Fibroblast of villous mesenchyme (primary cell): Measurements from ENCODE around the gene METTL6. TPM values are rescaled to one million over a fixed set of nuclear protein-coding genes. Genes with fewer than 3 reads are reported as not detected.

Experiments used
- DNase-seq: peaks from one replicate; pipeline ENCODE4 v3.0.0-alpha.2; 2010; ENCODE audit warnings: low read depth
- H3K4me3 ChIP-seq: 2 replicates; pipeline ENCODE4 v1.5.1; 2011; ENCODE audit warnings: low read depth, mild to moderate bottlenecking, low read length
- total RNA-seq: library from RNA; depleted of rRNA; stranded (reverse); fragments of >200 nt; gene quantifications from 2 replicates; pipeline ENCODE4 v1.2.3, GENCODE V29; 2012
- TF ChIP-seq, protein P1 (sequence below): IDR thresholded peaks from 2 replicates; pipeline ENCODE4 v1.5.1; 2012; ENCODE audit warnings: low read depth, mild to moderate bottlenecking, low read length; ENCODE audit not compliant: insufficient read depth

The METTL6 gene
- total RNA-seq, 1 donor, result 46.2 TPM

- no peak for DNase-seq
- no peak overlapping the region for H3K4me3 ChIP-seq
- TF ChIP-seq, protein P1, sequence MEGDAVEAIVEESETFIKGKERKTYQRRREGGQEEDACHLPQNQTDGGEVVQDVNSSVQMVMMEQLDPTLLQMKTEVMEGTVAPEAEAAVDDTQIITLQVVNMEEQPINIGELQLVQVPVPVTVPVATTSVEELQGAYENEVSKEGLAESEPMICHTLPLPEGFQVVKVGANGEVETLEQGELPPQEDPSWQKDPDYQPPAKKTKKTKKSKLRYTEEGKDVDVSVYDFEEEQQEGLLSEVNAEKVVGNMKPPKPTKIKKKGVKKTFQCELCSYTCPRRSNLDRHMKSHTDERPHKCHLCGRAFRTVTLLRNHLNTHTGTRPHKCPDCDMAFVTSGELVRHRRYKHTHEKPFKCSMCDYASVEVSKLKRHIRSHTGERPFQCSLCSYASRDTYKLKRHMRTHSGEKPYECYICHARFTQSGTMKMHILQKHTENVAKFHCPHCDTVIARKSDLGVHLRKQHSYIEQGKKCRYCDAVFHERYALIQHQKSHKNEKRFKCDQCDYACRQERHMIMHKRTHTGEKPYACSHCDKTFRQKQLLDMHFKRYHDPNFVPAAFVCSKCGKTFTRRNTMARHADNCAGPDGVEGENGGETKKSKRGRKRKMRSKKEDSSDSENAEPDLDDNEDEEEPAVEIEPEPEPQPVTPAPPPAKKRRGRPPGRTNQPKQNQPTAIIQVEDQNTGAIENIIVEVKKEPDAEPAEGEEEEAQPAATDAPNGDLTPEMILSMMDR, result no peak
Observed at GRCh38 chr3:15384510-15385237, 42.7 kb downstream of the METTL6 start.

GRCh38 chr3:15382405-15382923 lies 44.9 kb downstream of the METTL6 start:
- H3K4me3 ChIP-seq, result no peak overlapping the region
- DNase-seq, result no peak

DNA sequence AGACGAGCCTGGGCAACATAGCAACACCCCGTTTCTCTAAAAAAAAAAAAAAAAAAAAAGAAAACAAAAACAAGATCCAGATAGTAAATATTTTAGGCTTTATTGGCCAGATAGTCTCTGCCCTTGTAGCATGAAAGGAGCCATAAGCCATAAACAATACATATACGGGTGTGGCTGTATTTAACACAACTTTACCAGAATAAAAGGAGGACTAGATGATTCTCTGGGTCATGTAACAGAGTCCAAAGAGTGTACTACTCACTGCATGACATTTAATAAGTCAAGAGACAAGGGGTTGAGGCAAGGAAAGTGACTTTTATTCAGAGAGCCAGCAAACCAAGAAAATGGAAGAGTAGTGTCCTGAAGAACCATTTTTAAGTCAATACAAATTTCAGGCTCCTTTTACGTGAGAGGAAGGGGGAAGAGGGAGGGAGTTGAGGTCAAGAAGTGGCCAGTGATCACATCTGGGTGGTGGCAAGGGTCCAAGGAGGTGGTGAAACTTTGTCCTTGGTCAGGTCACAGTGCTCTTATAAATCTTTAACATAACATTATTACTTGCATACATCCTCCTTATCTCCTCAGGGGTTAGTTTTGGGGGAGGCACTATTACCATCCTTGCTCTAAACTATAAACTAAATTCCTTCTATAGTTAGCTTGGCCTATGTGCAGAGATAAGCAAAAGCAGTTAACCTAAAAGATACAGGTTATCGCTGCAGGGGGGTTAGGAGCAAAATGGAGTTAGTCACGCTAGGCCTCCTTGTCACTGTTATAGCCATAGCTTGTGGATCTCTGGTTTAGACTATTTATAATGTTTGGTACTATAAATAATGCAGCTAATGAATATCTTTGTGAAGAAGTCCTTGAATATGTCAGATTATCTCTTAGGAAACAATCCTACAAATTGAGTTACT lies 46.1 kb downstream of the METTL6 start:
- DNase-seq, result peak; percentile 30
- TF ChIP-seq, protein P1, result no peak
- H3K4me3 ChIP-seq, result no peak overlapping the region

More at GRCh38 chr3:15382405-15382923, 44.9 kb downstream of the METTL6 start:
- TF ChIP-seq, protein P1, result no peak

- no peak overlapping the region for H3K4me3 ChIP-seq
- peak; percentile 94 for DNase-seq
- TF ChIP-seq, protein P1, result peak; percentile 82
Observed at GRCh38 chr3:15377961-15378791, 49.2 kb downstream of the METTL6 start.

DNA sequence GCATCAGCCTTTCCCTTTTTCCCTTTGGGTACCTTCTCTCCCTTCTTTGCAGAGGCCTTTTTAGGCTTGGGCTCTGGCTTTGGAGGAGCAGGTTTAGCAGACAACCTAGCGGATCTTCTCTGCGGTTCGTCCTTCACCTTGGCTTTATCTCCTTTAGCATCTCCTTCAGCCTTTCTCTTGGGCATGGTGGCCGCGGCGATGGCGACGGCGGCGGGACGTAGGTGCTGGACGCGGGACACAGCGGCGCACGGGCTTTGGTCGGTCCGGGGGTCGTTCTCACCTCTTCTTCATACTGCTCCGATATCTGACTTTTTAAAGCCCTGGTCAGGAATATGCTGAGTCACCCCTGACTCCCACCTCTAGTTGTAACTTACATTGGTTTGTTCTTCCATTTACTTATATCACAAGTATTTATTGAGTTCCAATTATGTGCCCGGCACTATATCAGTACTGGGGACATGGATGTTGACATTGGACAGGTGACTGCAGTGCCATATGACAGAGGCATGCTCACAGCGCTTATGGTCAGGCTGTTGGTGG lies 51.8 kb downstream of the METTL6 start:
- DNase-seq, result no peak
- no peak overlapping the region for H3K4me3 ChIP-seq
- TF ChIP-seq, protein P1, result no peak

DNA sequence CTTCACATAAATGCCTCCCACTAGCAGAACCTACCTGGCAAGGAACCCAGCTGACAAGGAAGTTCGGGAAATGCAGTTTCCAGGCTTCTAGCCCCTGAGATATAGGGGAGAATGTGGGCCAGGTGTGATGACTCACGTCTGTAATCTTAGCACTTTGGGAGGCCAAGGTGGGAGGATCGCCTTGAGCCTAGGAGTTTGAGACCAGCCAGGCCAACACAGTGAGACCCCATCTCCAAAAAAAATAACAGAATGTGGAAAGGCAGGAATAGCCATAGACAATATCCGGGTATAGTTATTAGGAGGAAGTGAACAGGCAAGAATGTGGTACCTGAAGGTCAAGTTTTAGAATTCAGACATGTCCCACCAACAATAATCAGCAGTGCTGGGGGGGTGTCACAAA lies 54.4 kb downstream of the METTL6 start:
- H3K4me3 ChIP-seq, result no peak overlapping the region
- TF ChIP-seq, protein P1, result no peak
- no peak for DNase-seq
